GM12891 (cell line): ENCODE data around the gene DNAH10.

ENCODE experiments used
- DNase-seq: peaks from one replicate; pipeline ENCODE4 v3.0.0; 2011; ENCODE audit warnings: low spot score; ENCODE audit not compliant: insufficient read length
- FAIRE-seq: peaks from 2 replicates; lab custom pipeline; 2011; peaks lifted over from hg19 to GRCh38; lab: Jason Lieb, UNC
- PAX5 ChIP-seq: IDR thresholded peaks from 2 replicates; pipeline ENCODE4 v1.6.1; 2011; ENCODE audit warnings: low read length, moderate library complexity, mild to moderate bottlenecking; ENCODE audit not compliant: insufficient read depth, severe bottlenecking
- POLR2A ChIP-seq: IDR thresholded peaks from 2 replicates; pipeline ENCODE4 v1.6.1; 2011; ENCODE audit warnings: low read depth, low read length, control low read depth
- POLR2AphosphoS5 ChIP-seq: IDR thresholded peaks from 2 replicates; pipeline ENCODE4 v1.6.1; 2011; ENCODE audit warnings: low read depth, low read length, control low read depth
- POU2F2 ChIP-seq: IDR thresholded peaks from 2 replicates; pipeline ENCODE4 v1.6.1; 2011; ENCODE audit warnings: low read depth, mild to moderate bottlenecking, control low read depth, low read length, moderate library complexity
- SPI1 ChIP-seq: IDR thresholded peaks from 2 replicates; pipeline ENCODE4 v1.6.1; 2011; ENCODE audit warnings: low read depth, low read length, control low read depth
- TAF1 ChIP-seq: IDR thresholded peaks from 2 replicates; pipeline ENCODE4 v1.6.1; 2011; ENCODE audit warnings: low read depth, low read length, control low read depth

DNAH10 gene

GRCh38 chr12:123858176-123858575 lies 96.1 kb downstream of the DNAH10 start:
- TF ChIP-seq POU2F2: no peak
- no peak for TF ChIP-seq TAF1
- TF ChIP-seq SPI1: no peak
- TF ChIP-seq POLR2A: no peak
- no peak for TF ChIP-seq PAX5
- TF ChIP-seq POLR2AphosphoS5: no peak
- FAIRE-seq (no peak), DNase-seq (no peak)

- FAIRE-seq: no peak
- TF ChIP-seq PAX5 (no peak), POLR2AphosphoS5 (no peak), POU2F2 (no peak), SPI1 (no peak), TAF1 (no peak), POLR2A (no peak)
- DNase-seq: no peak
Measured at GRCh38 chr12:123859035-123859434, 96.9 kb downstream of the DNAH10 start.

GRCh38 chr12:123860377-123860776 lies 98.3 kb downstream of the DNAH10 start:
- no peak for FAIRE-seq
- TF ChIP-seq TAF1 (no peak), SPI1 (no peak), POLR2AphosphoS5 (no peak), POLR2A (no peak), PAX5 (no peak), POU2F2 (no peak)
- DNase-seq: no peak

- FAIRE-seq: no peak
- DNase-seq: no peak
- TF ChIP-seq SPI1: no peak
- TF ChIP-seq PAX5: no peak
- TF ChIP-seq TAF1: no peak
- TF ChIP-seq POU2F2: no peak
- no peak for TF ChIP-seq POLR2A
- TF ChIP-seq POLR2AphosphoS5: no peak
Measured at GRCh38 chr12:123861392-123861791, 99.3 kb downstream of the DNAH10 start.

GRCh38 chr12:123867141-123867540 lies 105.0 kb downstream of the DNAH10 start:
- DNase-seq (no peak), FAIRE-seq (no peak)
- TF ChIP-seq POLR2A: no peak
- TF ChIP-seq TAF1: no peak

GRCh38 chr12:123868791-123869190 lies 106.7 kb downstream of the DNAH10 start:
- no peak for FAIRE-seq

GRCh38 chr12:123873793-123874192 lies 111.7 kb downstream of the DNAH10 start:
- FAIRE-seq (no peak), DNase-seq (no peak)
- TF ChIP-seq SPI1 (0 out of 2 replicates have a peak, but pooled peaks have one; percentile 5), POLR2A (no peak)

More at GRCh38 chr12:123868791-123869190, 106.7 kb downstream of the DNAH10 start:
- TF ChIP-seq POLR2AphosphoS5 (no peak), POU2F2 (no peak), TAF1 (no peak), PAX5 (no peak), SPI1 (no peak), POLR2A (no peak)
- no peak for DNase-seq

- TF ChIP-seq SPI1 (no peak), TAF1 (no peak), POU2F2 (no peak), POLR2A (no peak)
- no peak for DNase-seq
- no peak for FAIRE-seq
Measured at GRCh38 chr12:123877968-123878367, 115.9 kb downstream of the DNAH10 start.

- DNase-seq (no peak), FAIRE-seq (no peak)
- TF ChIP-seq POLR2A: no peak
- TF ChIP-seq POU2F2: no peak
- TF ChIP-seq TAF1: no peak
- no peak for TF ChIP-seq PAX5
- TF ChIP-seq SPI1: no peak
- no peak for TF ChIP-seq POLR2AphosphoS5
Measured at GRCh38 chr12:123879101-123879500, 117.0 kb downstream of the DNAH10 start.

- no peak for FAIRE-seq
- TF ChIP-seq SPI1 (no peak), POLR2A (no peak), PAX5 (no peak), POLR2AphosphoS5 (no peak)
- no peak for DNase-seq
Measured at GRCh38 chr12:123879691-123880090, 117.6 kb downstream of the DNAH10 start.
